PC-3 (cell line): ENCODE results near the gene APOL6.

Experiments used
- CTCF ChIP-seq: fragments of 300-600 bp; sonication (generic); conservative IDR thresholded peaks from 2 replicates; pipeline ENCODE4 v1.5.1; 2017; ENCODE audit warnings: antibody characterized with exemption, low read depth, mild to moderate bottlenecking, low read length
- EZH2 ChIP-seq: fragments of 300-600 bp; sonication (generic); IDR thresholded peaks from one replicate; pipeline ENCODE4 v1.6.1; 2017; ENCODE audit warnings: antibody characterized with exemption, mild to moderate bottlenecking, low read length; ENCODE audit not compliant: unreplicated experiment
- EZH2phosphoT487 ChIP-seq: fragments of 300-600 bp; sonication (generic); IDR thresholded peaks from 2 replicates; pipeline ENCODE4 v1.6.1; 2018; ENCODE audit warnings: mild to moderate bottlenecking, antibody characterized with exemption, low read length, borderline replicate concordance

- TF ChIP-seq CTCF (no peak), EZH2 (no peak), EZH2phosphoT487 (no peak)
These were observed 32.2 kb upstream of the APOL6 start for GRCh38 chr22:35616043-35616442.
